HG03159 (cell line): ENCODE results near the gene SECISBP2.

Source experiments
- ATAC-seq: cut with Tn5 transposase; IDR thresholded peaks from one replicate; pipeline ENCODE4 v1.9.1; 2021; ENCODE audit warnings: mild to moderate bottlenecking, moderate library complexity; ENCODE audit not compliant: unreplicated experiment

SECISBP2 gene

DNA sequence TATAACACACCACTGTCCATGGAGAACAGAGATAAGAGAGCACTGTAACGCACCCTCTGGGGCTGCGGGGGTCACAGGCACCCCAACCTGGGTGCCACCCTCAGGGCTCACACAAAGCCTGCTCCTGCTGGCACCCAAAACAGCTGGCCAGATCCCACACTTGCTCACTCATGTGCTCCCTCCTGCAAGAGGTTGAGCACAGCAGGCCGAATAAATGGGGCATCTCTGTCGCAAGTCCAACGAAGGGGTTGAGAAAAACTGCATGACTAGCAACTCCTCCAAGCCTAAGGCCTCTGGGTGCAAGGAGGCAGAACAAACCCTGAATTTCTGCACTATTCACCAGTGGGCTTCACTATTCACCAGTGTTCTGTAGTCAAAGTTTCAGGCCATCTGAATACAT lies 80.3 kb downstream of the SECISBP2 start:
- ATAC-seq = no peak

GRCh38 chr9:89400403-89401116 lies 82.3 kb downstream of the SECISBP2 start:
- peak; percentile 88 for ATAC-seq

GRCh38 chr9:89402695-89403427 lies 84.6 kb downstream of the SECISBP2 start:
- no peak for ATAC-seq

DNA sequence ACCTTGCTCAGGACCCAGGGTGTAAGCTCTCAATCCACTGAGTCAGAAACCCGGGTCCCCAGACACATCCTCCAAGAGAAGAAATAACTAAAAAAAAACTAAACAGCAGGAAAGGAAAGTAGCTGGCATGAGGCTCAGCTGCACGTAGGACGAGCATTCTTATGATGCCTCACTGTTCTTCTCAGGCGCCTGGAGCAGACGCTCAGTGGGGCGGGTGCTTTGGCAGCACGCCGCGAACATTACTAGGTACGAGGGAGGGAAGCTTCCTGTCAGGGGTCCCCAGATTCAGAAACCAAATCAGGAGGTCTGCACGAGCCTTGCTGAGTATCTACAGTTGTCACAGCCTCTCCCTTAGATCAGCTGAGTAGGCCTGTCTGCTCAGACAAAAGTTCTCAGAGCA lies 85.8 kb downstream of the SECISBP2 start:
- ATAC-seq = no peak

- ATAC-seq = peak; percentile 56
Measured at GRCh38 chr9:89405826-89406225, 87.5 kb downstream of the SECISBP2 start.

DNA sequence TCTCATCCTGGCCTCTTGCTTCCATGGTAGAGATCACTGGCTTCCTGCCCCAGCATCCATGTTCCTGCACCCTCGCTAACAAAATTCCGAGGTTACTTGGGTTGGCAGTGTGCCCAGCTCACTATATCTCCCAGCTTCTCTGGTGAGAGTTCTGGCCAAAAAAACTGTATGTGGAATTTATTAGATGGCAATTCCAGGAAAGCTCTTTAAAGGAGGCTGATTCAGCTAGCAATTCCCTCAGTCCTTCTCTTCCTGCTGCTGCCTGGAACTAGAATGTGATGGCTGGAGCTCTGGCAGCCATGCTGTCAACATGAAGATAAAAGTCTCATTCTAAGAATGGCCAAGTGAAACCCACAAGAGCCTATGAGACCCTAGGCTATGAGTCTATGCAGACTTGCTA lies 88.8 kb downstream of the SECISBP2 start:
- no peak for ATAC-seq

- ATAC-seq = peak; percentile 31
Measured at GRCh38 chr9:89408628-89409101, 90.4 kb downstream of the SECISBP2 start.
